NCI-H510A treated with DMSO at 0.1 percent for 48 hours (cell line): Measurements from ENCODE around the gene STKLD1.
"Not testable (repeated sequence)": the region's sequence is repeated elsewhere in the genome, so short reads cannot be mapped to it uniquely, and the experiment has no call there.

Source experiments
- DNase-seq: peaks from one replicate; lab custom pipeline; 2025; lab: John Stamatoyannopoulos, UW

Gene STKLD1

DNA sequence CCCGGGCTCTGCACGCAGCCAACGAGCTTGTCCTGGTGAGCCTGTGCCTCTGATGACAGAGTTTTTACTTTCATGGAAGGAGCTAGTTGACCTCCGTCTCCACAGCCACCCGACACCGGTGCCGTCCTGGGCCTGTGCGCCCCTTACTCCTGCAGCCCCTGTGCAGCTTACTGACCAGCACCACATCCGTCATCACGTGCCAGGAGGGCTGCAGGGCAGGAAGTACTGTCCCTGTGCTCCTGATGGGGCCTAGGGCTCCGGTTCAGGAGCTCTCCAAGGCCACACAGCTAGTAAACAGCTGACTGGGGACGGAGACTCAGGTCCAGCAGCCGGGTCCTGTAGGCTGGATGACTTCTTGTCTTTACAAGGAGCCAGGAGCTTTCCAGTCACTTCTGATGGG lies 10.2 kb downstream of the STKLD1 start:
- DNase-seq: no peak

DNA sequence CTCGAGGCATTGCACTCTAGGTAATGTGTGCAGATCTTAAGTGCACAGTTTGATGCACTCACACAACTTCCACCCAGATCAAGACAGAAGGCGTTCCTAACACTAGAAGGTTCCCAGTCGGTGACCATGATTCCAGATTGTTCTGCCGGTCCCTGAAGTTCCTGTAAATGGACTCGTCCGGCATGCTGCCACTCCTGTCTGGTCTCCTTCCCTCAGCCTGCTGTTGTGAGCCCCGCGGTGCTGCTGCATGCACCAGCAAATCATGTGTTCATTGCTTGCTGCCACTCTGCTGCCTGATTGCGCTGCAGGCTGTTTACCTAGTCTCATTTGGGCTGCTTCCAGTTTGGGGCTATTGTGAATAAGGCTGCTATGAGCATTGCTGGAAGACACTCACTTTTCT lies 11.5 kb downstream of the STKLD1 start:
- no peak for DNase-seq

DNA sequence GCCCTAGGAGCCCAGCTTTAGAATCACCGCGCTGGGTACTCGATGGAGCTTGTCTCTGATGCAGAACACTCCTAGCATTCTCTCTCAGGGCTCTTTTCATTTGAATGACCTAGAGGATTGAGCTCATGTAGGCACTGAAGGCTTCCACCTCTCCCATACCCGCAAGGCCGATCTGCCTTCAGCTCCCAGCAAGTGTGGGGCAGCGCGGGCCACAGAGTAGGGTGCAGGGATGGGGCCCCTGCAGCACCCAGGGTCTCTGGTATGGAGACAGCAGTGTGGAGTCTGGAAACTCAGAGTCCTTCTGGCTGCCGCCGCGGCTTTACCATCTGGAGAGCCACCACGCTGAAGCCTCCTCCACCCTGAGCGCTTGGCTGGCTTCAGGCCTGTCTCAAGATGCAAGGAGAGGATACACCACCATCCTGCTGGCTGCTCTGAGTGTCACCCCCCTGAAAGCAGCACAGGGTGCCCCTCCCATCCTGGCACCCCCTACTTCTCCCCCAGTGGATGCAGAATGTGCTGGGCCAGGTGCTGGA lies 12.9 kb downstream of the STKLD1 start:
- no peak for DNase-seq

DNA sequence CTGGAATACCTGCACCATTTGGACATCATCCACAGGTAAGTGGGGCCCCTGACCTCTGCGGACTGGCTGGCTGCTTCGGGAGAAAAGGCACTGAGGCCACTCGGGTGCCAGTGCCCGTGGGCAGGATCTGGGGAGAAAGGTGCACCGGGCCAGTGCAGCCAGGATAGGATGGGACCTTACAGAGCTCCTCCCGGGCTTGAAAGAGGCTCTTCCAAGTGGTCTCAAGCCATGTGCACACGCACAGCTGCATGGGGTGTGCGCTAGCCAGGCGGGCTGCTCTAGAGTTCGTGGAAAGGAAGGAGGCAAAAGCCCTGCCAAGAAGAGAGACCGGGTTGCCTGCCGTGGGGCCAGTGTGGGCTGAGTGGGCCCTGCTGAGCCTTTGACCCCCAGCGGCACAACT lies 13.4 kb downstream of the STKLD1 start:
- DNase-seq: no peak

DNA sequence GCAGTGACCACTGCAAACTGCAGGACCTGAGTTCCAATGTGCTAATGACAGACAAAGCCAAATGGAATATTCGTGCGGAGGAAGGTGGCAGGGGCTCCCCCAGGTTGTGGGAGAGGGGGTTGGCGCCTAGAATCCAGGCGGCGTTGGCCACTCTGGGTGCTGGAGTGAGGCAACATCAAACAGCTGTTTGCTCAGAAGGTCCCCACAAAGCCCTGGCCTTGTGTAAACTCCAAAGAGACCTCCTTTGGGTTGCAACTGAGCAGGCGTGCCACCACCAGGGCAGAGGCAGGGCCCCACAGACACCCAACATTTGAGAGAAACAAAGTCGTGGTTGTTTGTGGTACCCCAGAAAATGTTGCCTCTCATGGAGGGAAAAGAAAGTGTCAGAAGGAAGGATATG lies 14.5 kb downstream of the STKLD1 start:
- DNase-seq: no peak

DNA sequence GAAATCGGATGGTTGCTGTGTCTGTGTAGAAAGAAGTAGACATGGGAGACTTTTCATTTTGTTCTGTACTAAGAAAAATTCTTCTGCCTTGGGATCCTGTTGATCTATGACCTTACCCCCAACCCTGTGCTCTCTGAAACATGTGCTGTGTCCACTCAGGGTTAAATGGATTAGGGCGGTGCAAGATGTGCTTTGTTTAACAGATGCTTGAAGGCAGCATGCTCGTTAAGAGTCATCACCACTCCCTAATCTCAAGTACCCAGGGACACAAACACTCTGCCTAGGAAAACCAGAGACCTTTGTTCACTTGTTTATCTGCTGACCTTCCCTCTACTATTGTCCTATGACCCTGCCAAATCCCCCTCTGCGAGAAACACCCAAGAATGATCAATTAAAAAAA lies 15.3 kb downstream of the STKLD1 start:
- not testable (repeated sequence) for DNase-seq

DNA sequence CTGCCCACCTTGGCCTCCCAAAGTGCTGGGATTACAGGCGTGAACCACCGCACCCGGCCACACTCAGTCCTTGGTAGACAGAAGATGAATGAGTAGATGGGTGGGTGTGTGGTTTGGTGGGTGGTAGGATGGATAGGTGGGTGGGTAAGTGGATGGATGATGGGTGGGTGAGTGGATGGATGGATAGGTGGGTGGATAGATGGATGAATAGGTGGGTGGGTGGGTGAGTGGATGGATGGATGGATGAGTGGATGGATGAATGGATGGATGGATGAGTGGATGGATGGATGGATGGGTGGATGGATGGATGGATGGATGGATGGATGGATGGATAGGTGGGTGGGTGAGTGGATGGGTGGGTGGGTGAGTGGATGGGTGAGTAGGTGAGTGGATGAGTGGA lies 16.1 kb downstream of the STKLD1 start:
- not testable (repeated sequence) for DNase-seq

DNA sequence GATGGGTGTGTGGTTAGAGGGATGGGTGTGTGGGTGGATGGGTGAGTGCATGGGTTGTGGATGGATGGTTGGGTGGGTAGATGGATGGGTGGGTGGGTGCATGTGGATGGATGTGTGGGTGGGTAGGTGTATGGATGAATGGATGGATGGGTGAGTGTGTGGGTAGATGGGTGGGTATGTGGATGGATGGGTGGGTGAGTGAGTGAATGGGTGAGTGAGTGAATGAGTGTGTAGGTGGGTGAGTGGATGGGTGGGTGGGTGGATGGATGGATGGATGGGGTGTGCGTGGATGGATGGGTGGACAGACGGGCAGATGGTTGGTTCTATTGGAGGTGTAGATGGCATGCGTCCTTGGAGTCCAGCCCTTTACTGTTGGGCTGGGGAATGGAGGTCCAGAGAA lies 17.2 kb downstream of the STKLD1 start:
- no peak for DNase-seq

DNA sequence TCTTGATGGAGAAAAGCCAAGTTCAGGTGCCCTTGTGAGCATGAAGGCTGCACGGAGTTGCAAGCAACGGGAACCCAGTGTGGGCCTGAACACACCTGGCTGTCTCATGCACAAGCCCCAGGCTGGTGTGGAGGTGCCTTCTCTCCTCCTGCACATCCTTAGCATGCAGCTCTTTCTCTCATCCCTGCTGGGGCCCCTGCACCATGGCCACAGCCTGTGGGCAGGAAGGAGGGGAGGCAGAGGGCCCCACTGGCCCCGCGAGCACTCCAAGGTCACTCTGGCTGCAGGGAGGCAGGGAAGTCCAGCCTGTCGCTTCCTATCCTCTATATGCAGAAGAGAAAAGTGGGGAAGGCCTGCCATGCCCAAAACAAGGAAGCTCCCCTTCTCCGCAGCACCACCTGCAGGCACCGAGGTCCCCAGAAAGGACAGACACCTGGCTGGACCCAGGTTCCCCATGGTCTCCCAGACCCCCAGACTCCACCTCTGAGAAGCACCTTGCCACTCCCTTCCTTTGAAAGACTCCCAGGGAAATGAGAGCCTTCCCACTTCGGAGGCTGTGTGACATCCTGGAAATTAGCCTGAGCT lies 18.6 kb downstream of the STKLD1 start:
- DNase-seq: no peak

DNA sequence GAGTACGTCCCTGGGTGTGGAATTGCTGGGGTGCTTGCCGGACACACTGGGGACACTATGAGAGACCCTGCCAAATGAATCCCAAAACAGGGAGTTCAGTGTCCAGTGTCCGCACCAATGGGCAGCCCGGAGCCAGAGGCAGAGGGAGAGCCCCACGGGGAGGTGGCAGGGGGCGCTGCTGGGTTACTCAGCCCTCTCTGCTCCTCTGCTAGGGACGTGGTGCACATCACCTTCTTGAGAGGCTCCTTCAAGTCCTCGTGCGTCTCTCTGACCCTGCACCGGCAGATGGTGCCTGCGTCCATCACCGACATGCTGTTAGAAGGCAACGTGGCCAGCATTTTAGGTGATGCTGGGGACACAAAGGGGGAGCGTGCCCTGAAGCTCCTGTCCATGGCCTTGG lies 20.8 kb downstream of the STKLD1 start:
- DNase-seq: no peak

DNA sequence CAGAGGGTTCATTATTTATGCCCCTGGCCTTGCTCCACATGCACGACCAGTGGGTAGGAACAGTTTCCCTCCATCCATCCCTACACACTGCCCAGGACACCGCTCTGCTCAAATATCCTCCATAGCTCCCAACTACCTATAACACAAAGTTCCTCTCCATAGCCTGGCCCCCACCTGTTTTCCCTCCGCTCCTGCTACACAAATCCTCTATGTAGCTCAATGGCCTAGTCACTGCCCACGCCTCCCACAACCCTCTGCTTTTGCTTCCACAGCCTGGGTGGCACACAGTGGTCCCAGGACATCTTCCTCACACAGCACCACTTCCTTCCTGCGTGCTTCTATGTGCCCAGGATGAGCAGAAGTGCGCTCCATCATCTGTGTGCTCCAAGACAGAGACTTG lies 21.2 kb downstream of the STKLD1 start:
- DNase-seq: no peak

DNA sequence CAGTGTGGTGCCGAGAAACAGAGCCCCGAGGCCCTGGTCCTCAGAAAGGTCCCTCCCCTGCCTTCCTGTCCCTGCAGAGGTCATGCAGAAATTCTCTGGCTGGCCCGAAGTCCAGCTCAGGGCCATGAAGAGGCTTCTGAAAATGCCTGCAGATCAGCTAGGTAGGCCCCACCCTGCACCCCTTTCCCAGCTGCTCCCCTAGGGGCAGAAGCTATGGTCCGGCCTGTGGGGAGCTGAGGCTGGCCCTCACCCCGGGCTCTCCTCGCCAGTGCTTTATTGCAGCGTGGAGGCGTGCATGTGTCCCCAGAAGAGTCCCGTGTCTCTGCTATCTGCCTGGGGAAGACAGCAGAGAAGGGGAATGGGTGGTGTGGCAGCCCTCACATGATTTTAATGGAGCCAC lies 21.7 kb downstream of the STKLD1 start:
- no peak for DNase-seq

DNA sequence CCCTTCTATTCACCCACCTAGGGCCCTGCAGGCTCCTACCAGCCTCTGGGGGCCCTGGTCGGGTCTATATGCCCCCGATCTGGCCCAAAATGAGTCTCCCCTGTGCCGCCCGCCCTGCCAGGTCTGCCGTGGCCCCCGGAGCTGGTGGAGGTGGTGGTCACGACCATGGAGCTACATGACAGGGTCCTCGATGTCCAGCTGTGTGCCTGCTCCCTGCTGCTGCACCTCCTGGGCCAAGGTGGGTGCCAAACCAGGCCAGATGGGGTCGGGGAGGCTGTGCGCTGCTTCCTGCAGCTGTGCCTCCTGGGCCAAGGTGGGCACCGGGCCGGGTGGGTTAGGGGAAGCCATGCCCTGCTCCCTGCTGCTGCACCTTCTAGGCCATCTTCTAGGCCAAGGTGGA lies 24.1 kb downstream of the STKLD1 start:
- DNase-seq: no peak

DNA sequence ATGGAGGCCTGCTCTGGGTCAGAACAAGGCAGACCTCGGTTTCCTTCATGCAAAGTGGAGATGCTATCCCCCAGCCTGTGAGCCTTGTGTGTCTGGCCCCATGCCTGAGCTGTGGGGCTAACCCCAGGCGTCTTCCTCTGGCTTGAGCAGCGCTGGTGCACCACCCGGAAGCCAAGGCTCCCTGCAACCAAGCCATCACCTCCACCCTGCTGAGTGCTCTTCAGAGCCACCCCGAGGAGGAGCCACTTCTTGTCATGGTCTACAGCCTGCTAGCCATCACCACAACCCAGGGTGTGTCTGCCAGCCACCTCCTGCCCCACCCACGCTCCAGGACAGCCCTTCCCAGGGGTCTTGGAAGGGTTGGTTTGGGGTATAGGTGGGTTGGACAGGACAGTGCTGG lies 25.4 kb downstream of the STKLD1 start:
- no peak for DNase-seq

DNA sequence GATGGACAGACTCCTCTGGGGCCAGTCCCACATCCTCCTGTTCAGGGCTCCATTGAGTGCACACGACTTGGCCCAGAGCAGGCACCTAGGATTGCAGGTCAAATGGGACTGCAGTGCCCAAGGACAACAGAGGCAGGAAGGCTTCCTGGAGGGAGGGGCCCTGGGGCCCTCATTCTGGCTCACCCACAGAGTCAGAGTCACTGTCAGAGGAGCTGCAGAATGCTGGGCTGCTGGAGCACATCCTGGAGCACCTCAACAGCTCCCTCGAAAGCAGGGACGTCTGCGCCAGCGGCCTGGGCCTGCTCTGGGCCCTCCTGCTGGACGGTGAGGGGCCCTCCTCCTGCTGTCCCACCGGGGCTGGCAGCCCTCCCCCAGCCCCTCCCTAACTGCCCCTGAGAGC lies 26.5 kb downstream of the STKLD1 start:
- no peak for DNase-seq

DNA sequence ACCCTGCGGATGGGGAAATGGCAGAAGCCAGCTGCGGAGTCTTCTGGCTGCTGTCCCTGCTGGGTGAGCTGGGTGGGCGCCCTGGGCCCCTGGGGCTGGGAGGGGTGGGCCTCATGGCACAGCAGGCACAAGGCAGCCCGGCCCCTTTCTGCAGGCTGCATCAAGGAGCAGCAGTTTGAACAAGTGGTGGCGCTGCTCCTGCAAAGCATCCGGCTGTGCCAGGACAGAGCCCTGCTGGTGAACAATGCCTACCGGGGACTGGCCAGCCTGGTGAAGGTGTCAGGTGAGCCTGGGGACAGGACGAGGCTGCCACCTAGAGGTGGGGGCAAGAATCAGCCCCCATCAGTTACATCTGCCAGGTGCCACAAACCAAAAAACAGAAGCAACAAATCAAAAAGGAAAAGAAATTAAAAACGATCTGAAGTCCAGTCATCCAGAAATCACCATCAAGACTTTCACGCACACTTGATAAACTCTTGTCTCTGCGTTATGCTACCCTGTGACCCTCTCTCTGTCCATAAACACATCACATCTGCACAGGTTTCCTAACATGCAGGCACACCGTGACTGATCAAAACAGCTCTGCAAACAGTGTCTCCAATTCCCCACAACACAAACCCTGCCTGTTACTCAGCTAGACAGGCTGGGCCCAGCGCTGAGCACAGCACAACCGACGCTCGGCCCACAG lies 27.7 kb downstream of the STKLD1 start:
- no peak for DNase-seq

DNA sequence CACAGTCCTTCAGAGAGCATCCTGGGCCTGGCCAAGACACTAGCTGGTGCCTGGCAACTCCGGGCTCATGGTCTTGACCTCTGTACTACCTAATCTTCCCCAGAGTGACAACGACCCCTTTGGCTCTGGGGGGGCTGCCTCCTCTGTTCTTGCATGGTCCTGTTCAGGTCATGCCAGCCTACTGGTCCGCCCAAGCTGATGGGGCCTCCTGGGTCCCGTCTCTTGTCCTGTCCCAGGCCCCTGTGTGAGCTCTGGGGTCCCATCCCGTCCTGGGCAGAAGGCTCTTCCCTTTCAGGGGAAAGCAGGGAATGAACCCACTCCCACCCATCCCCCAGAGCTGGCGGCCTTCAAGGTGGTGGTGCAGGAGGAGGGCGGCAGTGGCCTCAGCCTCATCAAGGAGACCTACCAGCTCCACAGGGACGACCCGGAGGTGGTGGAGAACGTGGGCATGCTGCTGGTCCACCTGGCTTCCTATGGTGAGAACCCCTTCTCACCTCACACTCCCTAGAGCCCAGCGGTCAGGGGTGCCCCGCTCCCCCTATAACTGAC lies 28.4 kb downstream of the STKLD1 start:
- no peak for DNase-seq

DNA sequence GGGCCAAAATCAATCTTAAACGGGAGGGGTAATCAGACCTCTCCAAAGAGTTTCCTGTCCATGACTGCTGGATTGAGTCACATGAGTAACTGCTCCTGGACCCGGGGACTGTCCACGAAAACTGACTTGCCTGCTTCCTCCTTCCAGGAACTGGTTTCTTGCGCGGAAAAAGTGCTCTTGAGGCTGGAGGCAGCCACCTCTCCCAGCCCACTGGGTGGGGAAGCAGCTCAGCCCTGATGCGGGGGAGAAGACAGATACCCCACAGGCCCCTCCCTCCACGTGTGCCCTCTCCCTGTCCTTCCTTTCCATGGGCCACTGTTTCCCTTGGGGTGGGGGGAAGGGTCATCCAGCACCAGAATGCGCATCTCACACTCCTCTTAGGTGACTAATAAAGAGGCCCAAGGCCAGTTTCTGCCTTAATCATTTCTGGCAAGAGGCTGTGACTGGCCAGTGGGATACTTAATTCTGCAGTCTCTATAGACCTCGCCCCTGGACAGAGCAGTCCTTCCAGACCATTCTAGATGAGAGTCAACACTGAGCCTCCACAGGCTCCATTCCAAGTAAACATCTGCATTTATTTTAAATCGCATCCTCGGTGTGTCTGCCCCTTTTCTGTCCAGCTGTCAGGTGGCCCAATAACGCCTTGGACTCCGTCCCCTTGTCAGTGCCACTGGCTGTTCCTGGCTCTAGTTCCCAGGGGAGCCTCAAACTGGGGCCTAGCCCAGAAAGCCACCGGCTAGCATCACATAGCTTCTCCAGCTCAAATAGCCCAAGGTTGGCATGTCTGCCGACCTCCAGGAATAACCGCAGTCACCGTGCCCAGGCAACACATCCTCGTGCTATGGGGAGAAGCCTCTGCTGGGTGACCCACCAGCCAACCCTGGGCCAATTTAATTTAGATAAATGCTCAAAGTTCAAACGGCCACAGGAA lies 29.6 kb downstream of the STKLD1 start:
- DNase-seq: no peak

DNA sequence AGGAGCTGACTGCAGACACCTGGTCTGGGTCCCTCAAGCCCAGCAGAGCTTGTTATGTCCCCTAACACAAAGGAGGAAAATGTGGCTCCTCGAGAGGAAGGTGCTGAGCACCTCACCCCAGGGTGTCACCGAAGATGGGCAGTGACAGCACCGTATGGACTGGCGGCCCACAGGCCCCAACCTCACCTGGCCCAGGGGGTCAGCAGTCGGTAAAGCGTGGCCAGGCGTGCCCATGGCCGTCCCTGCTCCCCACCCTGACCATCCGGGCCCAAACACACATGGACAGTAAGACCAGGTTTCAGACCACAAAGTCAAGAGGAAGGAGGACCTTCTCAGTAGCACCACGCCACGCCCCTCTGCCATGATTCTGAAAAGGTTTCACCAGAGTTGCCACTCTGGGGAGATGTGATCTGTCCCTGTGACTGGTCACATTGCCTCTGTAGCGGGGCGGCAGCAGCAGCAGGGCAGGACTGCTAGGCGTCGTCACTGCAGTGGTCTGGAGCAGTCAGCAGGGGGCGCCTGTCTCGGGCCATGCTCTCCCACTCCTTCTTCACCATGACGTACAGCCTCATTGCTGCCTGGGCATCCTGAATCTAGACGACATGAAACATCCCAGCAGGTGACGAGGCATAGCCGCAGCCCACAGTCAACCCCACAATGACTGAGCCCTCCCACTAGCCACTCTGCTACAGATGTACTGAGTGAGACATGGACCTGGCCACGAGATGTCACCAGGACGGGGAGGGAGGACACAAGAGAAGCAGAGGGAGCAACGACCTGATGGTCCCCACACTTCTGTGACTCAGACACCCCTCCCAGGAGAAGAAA lies 30.5 kb downstream of the STKLD1 start:
- DNase-seq: peak; percentile 81

DNA sequence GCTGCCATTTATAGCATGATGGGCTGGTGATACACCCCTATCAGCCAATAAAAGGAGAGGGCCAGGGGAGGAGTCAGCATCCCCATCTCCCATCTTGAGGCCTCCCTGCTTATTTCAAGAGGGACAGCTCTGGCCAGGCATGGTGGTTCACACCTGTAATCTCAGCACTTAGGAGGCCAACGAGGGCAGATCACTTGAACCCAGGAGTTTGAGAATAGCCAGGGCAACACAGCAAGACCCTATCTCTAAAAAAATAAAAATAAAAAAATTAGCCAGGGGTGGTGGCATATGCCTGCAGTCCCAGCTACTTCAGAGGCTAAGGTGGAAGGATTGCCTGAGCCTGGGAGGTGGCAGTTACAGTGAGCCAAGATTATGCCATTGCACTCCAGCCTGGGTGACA lies 31.9 kb downstream of the STKLD1 start:
- no peak for DNase-seq

DNA sequence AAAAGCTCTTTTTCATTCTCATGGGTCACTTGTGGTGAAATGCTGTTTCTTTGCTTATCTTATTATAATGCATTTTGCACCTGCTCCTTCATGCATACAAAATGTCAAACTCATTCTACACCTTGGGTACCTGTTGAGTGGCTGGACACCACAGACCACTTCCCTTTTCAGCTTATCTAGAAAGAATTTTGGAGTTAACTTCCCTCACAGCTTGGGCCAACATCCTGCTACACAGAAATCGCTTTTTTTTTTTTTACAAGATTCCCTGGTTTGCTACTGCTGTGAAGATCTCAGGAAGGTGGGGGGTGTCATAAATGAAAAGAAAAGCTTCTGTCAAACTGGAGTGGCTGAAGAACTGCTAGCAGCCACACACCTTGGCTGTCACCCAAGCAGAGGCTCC lies 39.0 kb downstream of the STKLD1 start:
- no peak for DNase-seq
